HL-60/S4 (cell line): ENCODE measurements around the gene HDAC4.

Experiments used
- in situ Hi-C: fragments of 300-500 bp; cut with MboI; formaldehyde crosslinking; loops from 2 replicates; pipeline ENCODE4 v1.14.3; 2022; ENCODE audit warnings: low sequenced_read_pairs

HDAC4 gene

GRCh38 chr2:239259603-239260298 is 141.1 kb downstream of the HDAC4 start:
- in situ Hi-C loops: no loop called here

- in situ Hi-C loops: no loop called here
Observed at GRCh38 chr2:239259173-239259572, 141.6 kb downstream of the HDAC4 start.

- in situ Hi-C loops: no loop called here
Observed at GRCh38 chr2:239258248-239258647, 142.6 kb downstream of the HDAC4 start.

- in situ Hi-C loops: no loop called here
Observed at GRCh38 chr2:239257511-239257937, 143.3 kb downstream of the HDAC4 start.

- in situ Hi-C loops: no loop called here
Observed at GRCh38 chr2:239256350-239256743, 144.5 kb downstream of the HDAC4 start.

GRCh38 chr2:239255628-239256349 is 145.0 kb downstream of the HDAC4 start:
- in situ Hi-C loops: no loop called here

GRCh38 chr2:239255218-239255617 is 145.6 kb downstream of the HDAC4 start:
- in situ Hi-C loops: no loop called here

- in situ Hi-C loops: no loop called here
Observed at GRCh38 chr2:239253701-239254436, 147.0 kb downstream of the HDAC4 start.

GRCh38 chr2:239253264-239253663 is 147.6 kb downstream of the HDAC4 start:
- in situ Hi-C loops: no loop called here

- in situ Hi-C loops: no loop called here
Observed at GRCh38 chr2:239252801-239253200, 148.0 kb downstream of the HDAC4 start.

- in situ Hi-C loops: no loop called here
Observed at GRCh38 chr2:239252393-239252792, 148.4 kb downstream of the HDAC4 start.

- in situ Hi-C loops: no loop called here
Observed at GRCh38 chr2:239251971-239252370, 148.8 kb downstream of the HDAC4 start.

- in situ Hi-C loops: no loop called here
Observed at GRCh38 chr2:239250216-239251081, 150.4 kb downstream of the HDAC4 start.

- in situ Hi-C loops: no loop called here
Observed at GRCh38 chr2:239249776-239250175, 151.0 kb downstream of the HDAC4 start.

- in situ Hi-C loops: no loop called here
Observed at GRCh38 chr2:239249048-239249447, 151.8 kb downstream of the HDAC4 start.

GRCh38 chr2:239247401-239248245 is 153.2 kb downstream of the HDAC4 start:
- in situ Hi-C loops: no loop called here

- in situ Hi-C loops: no loop called here
Observed at GRCh38 chr2:239246723-239247122, 154.1 kb downstream of the HDAC4 start.

- in situ Hi-C loops: no loop called here
Observed at GRCh38 chr2:239245872-239246721, 154.7 kb downstream of the HDAC4 start.

GRCh38 chr2:239245107-239245506 is 155.7 kb downstream of the HDAC4 start:
- in situ Hi-C loops: no loop called here
